H7 (cell line): ENCODE data around the gene FRMD8. TPM values are rescaled to one million over a fixed set of nuclear protein-coding genes. Genes with fewer than 3 reads are reported as not detected.

Experiments
- DNase-seq: peaks from one replicate; pipeline ENCODE4 v3.0.0; 2012
- H3K27me3 ChIP-seq: 2 replicates; pipeline ENCODE4 v1.6.0; 2011; ENCODE audit warnings: mild to moderate bottlenecking, low read length; ENCODE audit not compliant: control insufficient read depth, insufficient read depth
- H3K36me3 ChIP-seq: replicated peaks from 2 replicates; pipeline ENCODE4 v1.5.1; 2011; ENCODE audit warnings: low read length; ENCODE audit not compliant: control insufficient read depth, insufficient read depth
- H3K4me3 ChIP-seq: 2 replicates; pipeline ENCODE4 v1.5.1; 2011; ENCODE audit warnings: low read depth, mild to moderate bottlenecking, control low read depth, low read length, moderate library complexity; ENCODE audit not compliant: insufficient read depth
- total RNA-seq: library from RNA; depleted of rRNA; stranded (reverse); fragments of >200 nt; shearing (Covaris generic); gene quantifications from 2 replicates; pipeline ENCODE4 v1.2.3, GENCODE V29; 2014

The FRMD8 gene
- total RNA-seq, 1 experiment from 2014 or later, result 37.1 TPM

DNA sequence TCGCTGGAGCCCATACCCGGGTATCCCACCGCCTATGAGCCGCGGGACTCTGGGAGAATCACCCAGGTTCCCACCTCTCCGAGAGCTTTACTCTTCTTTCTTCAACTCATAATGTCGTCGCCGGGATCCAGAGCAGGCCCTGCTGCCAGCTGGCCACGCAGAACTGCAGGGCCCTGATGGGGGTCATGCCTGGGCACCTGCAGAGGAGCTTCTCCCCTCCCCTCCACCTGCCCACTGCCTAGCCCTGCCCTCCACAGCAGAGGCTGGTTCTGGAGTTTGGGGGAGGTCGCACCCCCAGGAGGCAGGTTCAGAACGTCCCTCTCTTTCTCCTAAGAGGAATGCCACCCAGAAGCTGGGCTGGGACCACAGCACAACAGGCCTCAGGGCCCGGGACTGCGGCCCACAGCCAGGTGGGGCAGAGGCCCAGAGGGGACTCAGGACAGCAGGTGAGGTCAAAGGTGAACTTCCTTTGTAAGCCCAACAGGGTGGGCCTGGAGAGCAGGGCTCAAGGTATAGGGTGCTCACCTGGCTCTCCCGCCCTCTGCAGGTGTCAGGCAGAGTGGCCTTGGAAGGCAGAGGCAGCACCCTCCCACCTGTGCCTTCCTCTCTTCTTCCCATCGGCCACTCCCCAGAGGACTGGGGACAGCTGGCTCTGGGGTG, 5.8 kb upstream of the FRMD8 start:
- no peaks in the 10 kb centered on the region for H3K27me3 ChIP-seq
- H3K36me3 ChIP-seq, result no peaks in the 10 kb centered on the region
- DNase-seq, result peak; percentile 52
- no peak overlapping the region for H3K4me3 ChIP-seq

DNA sequence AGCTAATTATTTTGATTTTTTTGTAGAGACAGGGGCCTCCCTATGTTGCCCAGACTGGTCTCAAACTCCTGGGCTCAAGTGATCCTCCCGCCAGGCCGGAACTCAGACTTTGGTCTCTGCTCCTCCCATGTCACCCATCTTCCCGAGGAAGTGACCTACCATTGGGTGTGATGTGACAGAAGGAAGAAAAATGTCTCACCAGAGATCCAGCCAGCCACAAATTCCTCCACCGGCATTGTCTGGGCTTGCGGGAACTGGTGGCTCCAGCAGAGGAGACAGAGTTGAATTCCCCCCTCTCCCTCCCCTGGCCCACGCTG, 4.8 kb upstream of the FRMD8 start:
- no peak for DNase-seq
- no peaks in the 10 kb centered on the region for H3K36me3 ChIP-seq
- no peaks in the 10 kb centered on the region for H3K27me3 ChIP-seq
- no peak overlapping the region for H3K4me3 ChIP-seq

DNA sequence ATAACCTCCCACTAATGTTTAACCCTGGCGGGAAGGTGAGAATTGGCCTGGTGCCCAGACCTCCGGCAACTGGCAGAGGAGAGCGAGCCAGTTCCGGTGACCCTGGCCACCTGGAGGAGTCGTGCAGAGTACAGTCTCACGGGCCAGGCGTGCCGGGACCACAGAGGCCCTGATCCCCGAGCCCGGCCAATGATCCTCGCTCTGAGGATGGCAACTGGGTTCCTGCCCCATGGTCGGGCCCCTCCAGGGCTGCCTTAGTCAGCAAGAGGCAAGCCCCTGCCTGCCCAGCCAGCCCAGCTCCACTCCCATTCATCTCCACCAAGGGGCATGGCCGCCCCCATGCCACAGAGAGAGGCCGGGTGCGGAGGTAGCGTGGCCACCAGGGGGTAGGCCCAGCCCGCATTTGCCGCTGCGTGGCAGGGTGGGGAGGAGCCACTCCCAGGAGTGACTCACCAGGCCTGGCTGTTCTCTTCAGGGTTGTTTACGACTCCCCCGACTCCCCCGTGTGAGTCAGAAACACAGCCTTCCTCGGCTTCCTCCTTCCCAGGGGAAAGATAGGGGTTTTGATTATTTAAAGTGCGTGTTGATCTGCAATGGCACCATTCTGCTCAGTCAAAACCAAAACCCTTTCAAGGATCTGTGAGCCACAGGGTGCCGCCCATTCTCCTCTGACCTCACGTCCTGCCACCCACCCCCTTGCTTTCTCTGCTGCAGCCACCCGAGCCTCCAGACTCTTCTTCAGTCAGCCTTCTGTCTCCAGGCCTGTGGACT, 4.2 kb upstream of the FRMD8 start, which contains the start of gene SLC25A45:
TSS of gene SLC25A45 (minus strand) at position 614 of the 771 bp plus-strand sequence. CDS start 695 bp downstream, outside the sequence.
- peak; percentile 89 for DNase-seq
- H3K27me3 ChIP-seq, result no peaks in the 10 kb centered on the region
- H3K36me3 ChIP-seq, result no peaks in the 10 kb centered on the region
- H3K4me3 ChIP-seq, result no peak within 1 kb of the TSS; the same call in none of the 2 replicates

DNA sequence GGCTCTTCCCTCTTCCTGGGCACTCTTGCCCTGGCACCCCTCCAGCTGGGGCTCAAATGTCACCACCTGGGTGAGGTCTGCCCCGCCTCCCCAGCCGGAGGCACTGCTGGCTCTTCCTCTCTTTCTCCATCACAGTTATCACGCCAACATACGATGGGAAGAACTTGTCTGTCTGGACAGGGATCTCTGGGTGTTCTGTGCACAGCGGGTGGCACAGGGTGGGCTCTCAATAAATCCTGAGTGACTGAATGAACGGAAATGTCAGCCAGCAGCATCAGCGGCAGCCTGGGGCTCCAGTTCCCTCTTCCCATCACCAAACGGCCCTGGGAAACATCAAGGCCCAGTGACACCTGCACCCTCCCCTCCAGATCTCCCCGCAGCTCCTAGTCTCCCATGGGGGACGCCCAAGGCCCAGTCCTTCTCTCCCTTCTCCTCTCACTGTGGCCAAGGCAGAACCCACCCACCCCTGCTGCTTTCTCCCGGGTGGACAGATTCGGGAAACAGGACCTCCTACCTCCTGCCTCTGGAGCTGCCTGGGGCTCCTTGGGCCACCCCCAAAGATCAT, 3.6 kb upstream of the FRMD8 start:
- Histone ChIP-seq H3K27me3 (no peaks in the 10 kb centered on the region), H3K36me3 (no peaks in the 10 kb centered on the region), H3K4me3 (no peak overlapping the region)
- DNase-seq, result no peak

DNA sequence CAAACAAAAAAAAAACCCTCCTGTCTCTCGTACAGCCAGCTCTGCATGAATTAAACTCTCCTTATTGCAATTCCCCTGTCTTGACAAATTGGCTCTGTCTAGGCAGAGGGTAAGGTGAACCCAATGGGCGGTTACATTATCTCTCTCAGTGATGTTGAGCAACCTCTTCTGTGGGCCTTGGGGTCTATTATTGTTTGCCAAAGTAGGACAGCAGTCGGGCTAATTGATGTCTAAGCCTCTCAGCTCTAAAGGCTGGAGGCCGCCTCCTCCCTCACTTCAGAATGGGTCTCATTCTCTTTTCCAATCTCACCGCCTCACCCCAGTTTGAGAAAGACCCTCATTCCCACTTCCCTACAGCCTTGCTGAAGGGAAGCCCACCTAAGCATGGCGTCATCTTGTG, 2.7 kb upstream of the FRMD8 start:
- DNase-seq, result no peak

DNA sequence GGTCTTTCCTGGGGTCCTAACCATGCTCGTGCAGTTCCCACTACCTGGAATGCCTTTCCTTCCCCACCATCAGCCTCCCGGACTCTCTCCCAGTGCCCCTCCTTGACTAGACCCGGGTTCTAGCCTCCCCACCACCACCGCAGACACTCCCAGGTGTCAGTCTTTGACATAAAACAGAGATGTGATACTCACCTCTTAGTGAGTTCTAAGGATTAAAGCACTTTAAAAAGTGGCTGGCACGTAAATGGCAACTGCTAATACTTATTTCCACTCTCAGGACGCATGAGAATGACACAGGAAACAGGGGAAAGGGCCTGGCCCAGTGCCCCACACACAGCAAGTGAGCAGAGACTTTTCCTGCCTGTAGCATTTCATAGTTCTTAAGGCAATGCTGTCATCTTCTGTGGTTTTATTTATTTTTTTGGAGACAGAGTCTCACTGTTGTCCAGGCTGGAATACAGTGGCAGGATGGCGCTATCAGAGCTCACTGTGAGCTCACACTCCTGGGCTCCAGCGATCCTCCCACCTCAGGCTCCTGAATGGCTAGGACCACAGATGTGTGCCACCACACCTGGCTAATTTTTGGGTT, 2.0 kb upstream of the FRMD8 start:
- H3K27me3 ChIP-seq, result no peaks in the 10 kb centered on the region
- H3K36me3 ChIP-seq, result no peaks in the 10 kb centered on the region
- no peak overlapping the region for H3K4me3 ChIP-seq
- DNase-seq, result no peak

More for the DNA sequence above, 2.7 kb upstream of the FRMD8 start:
- H3K27me3 ChIP-seq, result no peaks in the 10 kb centered on the region
- no peaks in the 10 kb centered on the region for H3K36me3 ChIP-seq
- H3K4me3 ChIP-seq, result no peak overlapping the region

DNA sequence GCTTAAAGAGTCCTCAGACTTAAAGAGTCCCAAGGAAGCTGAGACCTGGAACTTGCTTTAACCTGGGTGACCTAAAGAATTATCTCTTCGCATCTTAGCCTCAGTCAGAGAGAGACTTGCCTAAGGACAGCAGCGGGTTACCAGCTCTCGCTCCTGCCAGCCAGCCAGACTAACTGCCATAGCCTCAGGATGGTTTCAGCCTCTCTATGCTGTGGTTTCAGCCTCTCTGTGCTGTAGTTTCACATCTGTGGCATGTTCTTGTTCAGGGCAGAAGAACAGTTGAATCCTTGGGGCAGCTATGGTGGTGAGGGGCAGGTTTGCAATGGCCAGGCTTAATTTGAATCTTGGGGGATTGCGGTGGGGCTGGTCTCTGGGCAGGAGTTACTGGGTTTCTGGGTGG, 2.3 kb downstream of the FRMD8 start:
- Histone ChIP-seq H3K27me3 (no peaks in the 10 kb centered on the region), H3K4me3 (no peak overlapping the region), H3K36me3 (no peaks in the 10 kb centered on the region)
- DNase-seq, result no peak

DNA sequence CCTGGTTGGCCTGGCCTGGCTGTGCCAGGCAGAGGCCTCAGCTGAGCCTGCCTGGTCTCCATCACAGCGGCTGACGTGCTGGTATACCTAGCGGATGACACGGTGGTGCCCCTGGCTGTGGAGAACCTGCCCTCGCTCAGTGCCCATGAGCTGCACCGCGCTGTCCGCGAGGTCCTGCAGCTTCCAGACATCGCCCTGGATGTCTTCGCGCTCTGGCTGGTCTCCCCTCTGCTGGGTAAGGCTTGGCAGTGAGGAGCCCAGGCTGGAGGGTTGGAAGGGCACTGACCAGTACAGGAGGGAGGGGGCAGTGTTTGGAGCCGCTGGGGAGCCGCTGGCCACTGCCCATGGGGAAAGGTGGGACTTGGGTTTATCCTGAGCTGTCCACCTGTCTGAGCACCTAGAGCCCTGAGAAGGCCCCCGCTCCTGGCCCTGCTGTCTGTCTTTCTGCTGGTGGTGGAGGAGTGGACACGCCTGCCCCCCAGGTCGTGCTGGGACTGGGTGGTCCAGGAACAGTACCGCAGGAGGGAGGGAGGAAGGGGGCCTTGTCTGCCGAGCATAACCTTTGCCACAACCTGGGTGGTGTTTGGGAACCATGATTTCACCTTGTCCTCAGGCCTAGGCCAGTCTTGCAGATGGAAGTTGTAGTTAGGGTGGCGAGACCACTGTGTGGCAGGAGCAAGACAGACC, 3.0 kb downstream of the FRMD8 start:
- Histone ChIP-seq H3K36me3 (no peaks in the 10 kb centered on the region), H3K4me3 (no peak overlapping the region), H3K27me3 (no peaks in the 10 kb centered on the region)
- peak; percentile 45 for DNase-seq

DNA sequence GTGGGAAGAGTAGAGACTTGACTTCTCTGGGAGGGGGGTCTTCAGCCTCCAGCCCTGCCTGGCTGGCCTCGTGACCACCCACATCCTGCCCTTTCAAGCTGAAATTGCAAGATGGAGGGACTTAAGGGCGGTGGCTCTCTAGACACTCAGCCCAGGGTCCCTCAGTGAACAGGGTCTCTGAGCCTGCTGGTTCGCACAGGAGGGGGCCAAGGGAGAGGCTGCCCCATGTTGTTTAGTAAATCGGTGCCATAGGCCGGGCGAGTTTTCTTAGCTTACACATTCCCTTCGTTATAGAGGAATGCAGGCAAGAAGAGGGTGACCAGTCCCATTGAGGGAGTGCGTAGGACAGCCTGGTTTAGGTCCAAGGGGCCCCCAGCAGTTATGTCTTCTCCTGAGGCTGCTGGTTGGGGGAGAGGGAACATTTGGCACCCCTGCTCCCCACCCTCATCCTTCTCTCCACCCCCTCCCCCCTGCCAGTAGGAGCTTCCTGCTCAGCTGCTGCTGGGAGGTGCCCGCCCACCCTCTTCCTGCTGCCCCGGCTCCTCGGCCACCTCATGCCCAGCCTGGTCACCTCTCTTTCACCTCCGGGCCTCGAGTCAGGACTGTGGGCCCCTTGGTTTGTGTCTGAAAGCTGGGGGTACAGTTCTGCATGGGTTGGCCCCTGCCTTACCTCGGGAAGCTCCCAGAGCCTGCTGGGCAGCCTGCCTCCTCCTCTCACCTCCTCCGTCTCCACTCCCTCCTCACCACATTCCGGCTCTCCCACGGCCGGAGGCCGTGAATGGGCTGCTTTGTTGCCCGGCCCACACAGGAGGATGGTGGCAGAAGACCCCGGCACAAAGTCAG, 3.9 kb downstream of the FRMD8 start:
- no peaks in the 10 kb centered on the region for H3K27me3 ChIP-seq
- no peak overlapping the region for H3K4me3 ChIP-seq
- DNase-seq, result peak; percentile 77
- no peaks in the 10 kb centered on the region for H3K36me3 ChIP-seq

DNA sequence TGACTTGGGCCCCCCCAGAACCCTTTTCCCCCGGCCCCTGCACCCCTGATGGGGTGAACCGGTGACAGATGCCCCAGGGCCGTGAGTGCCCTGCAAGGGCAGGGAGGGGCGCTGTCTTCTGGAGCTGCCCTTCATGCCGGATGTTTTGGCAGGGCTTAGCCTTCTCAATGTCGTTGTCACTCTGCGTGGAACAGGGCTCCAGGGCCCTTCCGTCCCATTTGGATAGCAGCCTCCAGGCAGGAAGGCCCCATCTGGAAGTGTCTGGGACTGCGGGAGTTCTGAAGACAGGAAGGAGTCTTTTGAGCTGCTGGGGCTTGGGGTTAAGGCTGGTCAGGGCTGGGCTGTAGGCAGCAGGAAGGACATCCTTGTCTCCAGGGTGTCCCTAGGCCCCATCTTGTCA, 4.6 kb downstream of the FRMD8 start:
- peak; percentile 82 for DNase-seq
- Histone ChIP-seq H3K4me3 (no peak overlapping the region), H3K27me3 (no peaks in the 10 kb centered on the region), H3K36me3 (no peaks in the 10 kb centered on the region)

DNA sequence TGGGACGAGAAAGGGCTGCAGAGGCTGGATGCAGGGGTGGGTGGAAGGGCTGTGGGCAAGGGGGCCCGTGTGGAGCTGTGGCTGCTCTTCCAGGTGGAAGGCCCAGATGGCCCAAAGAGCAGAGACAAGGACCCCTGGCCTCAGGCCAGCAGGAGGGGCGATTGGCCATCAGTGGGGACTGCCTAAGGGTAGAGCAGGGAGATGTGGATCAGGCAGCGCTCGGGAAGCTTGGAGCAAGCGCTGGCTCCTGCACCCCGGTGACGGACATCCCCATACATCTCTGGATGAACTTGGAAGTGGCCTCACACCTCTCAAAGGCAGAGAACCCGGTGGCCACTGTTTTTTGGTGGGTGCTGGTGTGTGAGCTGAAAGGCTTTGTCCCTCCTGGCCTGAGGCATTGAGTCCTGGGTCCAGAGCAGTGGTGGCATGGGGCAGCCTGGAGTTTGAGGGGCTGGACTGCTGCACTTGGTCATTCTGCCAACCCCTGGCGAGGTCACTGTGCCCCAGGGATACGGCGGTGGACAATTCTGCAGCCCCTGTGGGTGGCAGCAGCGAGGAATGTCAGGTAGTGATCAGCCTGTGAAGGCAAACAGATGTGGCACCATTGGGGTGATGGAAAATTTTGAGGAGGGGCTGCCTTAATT, 5.9 kb downstream of the FRMD8 start:
- DNase-seq, result no peak
- H3K36me3 ChIP-seq, result peaks cover under 1% of the 10 kb centered on the region; the same call in 1 of the 2 replicates
- H3K27me3 ChIP-seq, result no peaks in the 10 kb centered on the region
- H3K4me3 ChIP-seq, result no peak overlapping the region

DNA sequence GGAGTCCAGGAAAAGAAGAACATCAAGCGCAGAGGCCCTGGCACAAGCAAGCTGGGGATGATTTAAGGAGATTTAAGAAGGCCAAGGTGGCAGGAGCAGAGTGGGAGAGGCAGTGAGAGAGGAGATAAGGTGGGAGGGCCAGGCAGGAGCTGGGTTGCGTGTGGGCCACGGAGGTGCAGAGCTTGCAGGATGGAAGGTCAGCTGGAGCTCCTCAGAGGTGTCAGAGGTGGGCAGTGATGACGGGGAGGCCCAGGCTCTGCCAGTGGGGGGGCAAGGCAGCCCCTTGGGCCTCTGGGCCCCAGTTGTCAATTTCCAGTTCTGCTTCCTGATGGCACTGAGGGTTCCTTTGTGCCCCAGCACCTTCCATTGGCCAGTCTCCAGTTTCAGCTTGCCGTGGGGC, 6.5 kb downstream of the FRMD8 start:
- H3K27me3 ChIP-seq, result no peaks in the 10 kb centered on the region
- no peak overlapping the region for H3K4me3 ChIP-seq
- peaks cover 2% of the 10 kb centered on the region; the same call in 1 of the 2 replicates for H3K36me3 ChIP-seq
- DNase-seq, result no peak

DNA sequence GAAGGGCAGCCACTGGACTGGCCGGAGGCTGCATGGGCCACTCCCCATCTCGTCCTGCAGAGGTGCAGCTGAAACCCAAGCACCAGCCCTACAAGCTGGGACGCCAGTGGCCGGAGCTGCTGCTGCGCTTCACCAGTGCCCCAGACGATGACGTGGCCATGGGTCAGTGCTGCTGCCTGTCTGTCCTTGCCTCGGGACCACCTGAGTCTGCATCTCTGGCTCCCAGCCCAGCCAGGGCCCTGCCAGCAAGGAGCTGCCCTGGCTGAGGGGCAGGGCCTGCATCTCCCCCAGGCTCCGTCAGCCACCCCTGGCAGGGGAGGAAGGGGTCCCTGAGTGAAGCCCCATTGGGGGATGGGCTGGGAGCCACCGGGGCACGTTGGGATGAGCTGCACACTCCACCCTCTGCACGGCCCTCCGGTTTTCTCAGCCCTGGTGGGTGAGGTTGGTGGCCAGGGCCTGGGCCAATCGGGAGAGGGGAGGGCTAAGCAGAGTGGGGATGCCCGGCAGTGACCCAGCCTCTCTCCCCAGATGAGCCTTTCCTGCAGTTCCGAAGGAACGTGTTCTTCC, 7.2 kb downstream of the FRMD8 start:
- peak; percentile 61 for DNase-seq
- H3K4me3 ChIP-seq, result no peak overlapping the region
- H3K27me3 ChIP-seq, result no peaks in the 10 kb centered on the region
- H3K36me3 ChIP-seq, result peaks cover 2% of the 10 kb centered on the region; the same call in 1 of the 2 replicates
